Mesendoderm (in vitro differentiated cells): ENCODE data around the gene SHLD1.

Source experiments
- DNase-seq: peaks from one replicate; pipeline ENCODE4 v3.0.0; 2013
- H2AK5ac ChIP-seq: 2 replicates; pipeline ENCODE4 v1.6.1; 2013; ENCODE audit warnings: low read length, inconsistent platforms
- H2BK120ac ChIP-seq: 2 replicates; pipeline ENCODE4 v1.6.1; 2013; ENCODE audit warnings: low read depth, mild to moderate bottlenecking, low read length, moderate library complexity, mixed read lengths
- H2BK15ac ChIP-seq: replicated peaks from 2 replicates; pipeline ENCODE4 v1.6.1; 2013; ENCODE audit warnings: low read depth, mild to moderate bottlenecking, moderate library complexity
- H2BK5ac ChIP-seq: 2 replicates; pipeline ENCODE4 v1.6.1; 2013; ENCODE audit warnings: low read length, inconsistent platforms
- H3K18ac ChIP-seq: 2 replicates; pipeline ENCODE4 v1.6.1; 2013; ENCODE audit warnings: mild to moderate bottlenecking, low read length, mixed read lengths
- H3K23ac ChIP-seq: one replicate; pipeline ENCODE4 v1.6.1; 2013; ENCODE audit warnings: low read length
- H3K27ac ChIP-seq: 2 replicates; pipeline ENCODE4 v1.5.1; 2013; ENCODE audit warnings: low read depth, mild to moderate bottlenecking, inconsistent platforms, low read length, moderate library complexity
- H3K27me3 ChIP-seq: 2 replicates; pipeline ENCODE4 v1.6.1; 2013; ENCODE audit warnings: low read length, control low read depth, mild to moderate bottlenecking, inconsistent platforms; ENCODE audit not compliant: insufficient read depth, poor library complexity
- H3K36me3 ChIP-seq: 2 replicates; pipeline ENCODE4 v1.6.1; 2013; ENCODE audit warnings: low read length, inconsistent platforms; ENCODE audit not compliant: control insufficient read depth, insufficient read depth
- H3K4ac ChIP-seq: one replicate; pipeline ENCODE4 v1.6.1; 2013; ENCODE audit warnings: low read depth, mild to moderate bottlenecking, low read length, moderate library complexity
- H3K4me1 ChIP-seq: 2 replicates; pipeline ENCODE4 v1.6.1; 2013; ENCODE audit warnings: low read depth, low read length, inconsistent platforms; ENCODE audit not compliant: control insufficient read depth
- H3K4me2 ChIP-seq: 2 replicates; pipeline ENCODE4 v1.6.1; 2013; ENCODE audit warnings: low read length
- H3K4me3 ChIP-seq: 2 replicates; pipeline ENCODE4 v1.5.1; 2013; ENCODE audit warnings: mild to moderate bottlenecking, low read length
- H3K56ac ChIP-seq: one replicate; pipeline ENCODE4 v1.6.1; 2013; ENCODE audit warnings: low read length
- H3K79me1 ChIP-seq: 2 replicates; pipeline ENCODE4 v1.6.1; 2013; ENCODE audit warnings: low read length, inconsistent platforms
- H3K79me2 ChIP-seq: 2 replicates; pipeline ENCODE4 v1.6.1; 2013; ENCODE audit warnings: mild to moderate bottlenecking, low read length; ENCODE audit not compliant: control insufficient read depth, insufficient read depth
- H3K9ac ChIP-seq: 2 replicates; pipeline ENCODE4 v1.6.1; 2013; ENCODE audit warnings: low read length, inconsistent platforms
- H4K5ac ChIP-seq: one replicate; pipeline ENCODE4 v1.6.1; 2013; ENCODE audit warnings: low read length
- H4K8ac ChIP-seq: one replicate; pipeline ENCODE4 v1.6.1; 2013; ENCODE audit warnings: low read depth, mild to moderate bottlenecking, control low read depth, low read length, moderate library complexity
- WGBS: extraction: QIAGEN DNeasy Blood & Tissue Kit; methylation state at CpG from one replicate; pipeline ENCODE4 v1.1.7; 2013; ENCODE audit warnings: low lambda C conversion rate, missing lambda C conversion rate; ENCODE audit not compliant: insufficient coverage; ENCODE audit errors: extremely low coverage; 5-methylcytosine and 5-hydroxymethylcytosine counted together

SHLD1 gene

DNA sequence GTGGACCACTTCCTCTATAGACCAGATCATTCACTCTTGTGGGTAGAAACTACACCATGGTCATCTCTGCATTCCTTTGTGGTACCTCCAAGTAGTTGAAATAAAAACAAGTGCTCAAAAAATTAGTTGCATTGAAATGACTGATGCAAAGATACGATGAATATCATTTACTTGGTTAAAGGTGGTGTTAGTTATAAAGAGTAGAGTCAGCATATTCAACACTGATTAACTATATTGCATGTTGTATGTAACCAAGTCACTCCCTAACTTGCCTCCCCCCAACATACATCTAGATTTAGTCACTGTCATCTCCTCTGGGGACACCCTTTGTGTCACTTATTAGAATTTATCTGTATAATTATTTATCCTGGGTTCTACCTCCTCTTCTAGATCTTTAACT lies 77.7 kb downstream of the SHLD1 start:
- no peak overlapping the region for H4K5ac ChIP-seq
- no peak overlapping the region for H3K4ac ChIP-seq
- H3K27ac ChIP-seq: no peak overlapping the region
- H3K27me3 ChIP-seq: no peaks in the 10 kb centered on the region
- no peaks in the 10 kb centered on the region for H3K79me2 ChIP-seq
- H3K23ac ChIP-seq: no peak overlapping the region
- H2AK5ac ChIP-seq: no peak overlapping the region
- no peaks in the 10 kb centered on the region for H3K79me1 ChIP-seq
- H3K4me3 ChIP-seq: no peak overlapping the region
- H2BK120ac ChIP-seq: no peak overlapping the region
- no peak overlapping the region for H2BK15ac ChIP-seq
- no peak overlapping the region for H2BK5ac ChIP-seq
- no peak overlapping the region for H4K8ac ChIP-seq
- no peak overlapping the region for H3K18ac ChIP-seq
- no CpG with 5 or more reads among the region's 1 CpG for WGBS
- no peaks in the 10 kb centered on the region for H3K4me1 ChIP-seq
- H3K36me3 ChIP-seq: no peaks in the 10 kb centered on the region
- no peak overlapping the region for H3K9ac ChIP-seq
- no peak overlapping the region for H3K56ac ChIP-seq
- no peak for DNase-seq
- no peak overlapping the region for H3K4me2 ChIP-seq

GRCh38 chr20:5829241-5829809 lies 79.1 kb downstream of the SHLD1 start:
- no CpG with 5 or more reads among the region's 3 CpGs for WGBS
- Histone ChIP-seq H3K27ac (no peak overlapping the region), H3K9ac (no peak overlapping the region), H2BK5ac (no peak overlapping the region), H3K79me2 (no peaks in the 10 kb centered on the region), H4K5ac (no peak overlapping the region), H3K18ac (no peak overlapping the region), H3K23ac (no peak overlapping the region), H3K4me3 (no peak overlapping the region), H3K27me3 (no peaks in the 10 kb centered on the region), H4K8ac (no peak overlapping the region), H3K4me2 (no peak overlapping the region), H2AK5ac (no peak overlapping the region), H2BK15ac (no peak overlapping the region), H3K4me1 (no peaks in the 10 kb centered on the region), H3K79me1 (no peaks in the 10 kb centered on the region), H3K56ac (no peak overlapping the region), H3K36me3 (no peaks in the 10 kb centered on the region), H2BK120ac (no peak overlapping the region), H3K4ac (no peak overlapping the region)
- DNase-seq: no peak

GRCh38 chr20:5831539-5832237 lies 81.5 kb downstream of the SHLD1 start:
- H3K4me1 ChIP-seq: no peaks in the 10 kb centered on the region
- H2AK5ac ChIP-seq: no peak overlapping the region
- H3K56ac ChIP-seq: no peak overlapping the region
- H3K4me3 ChIP-seq: no peak overlapping the region
- no CpG with 5 or more reads among the region's 12 CpGs for WGBS
- H2BK15ac ChIP-seq: no peak overlapping the region
- no peak overlapping the region for H3K4me2 ChIP-seq
- no peak overlapping the region for H3K9ac ChIP-seq
- H3K36me3 ChIP-seq: no peaks in the 10 kb centered on the region
- DNase-seq: no peak
- H2BK120ac ChIP-seq: no peak overlapping the region
- H3K23ac ChIP-seq: no peak overlapping the region
- H4K8ac ChIP-seq: no peak overlapping the region
- no peak overlapping the region for H4K5ac ChIP-seq
- H3K18ac ChIP-seq: no peak overlapping the region
- no peaks in the 10 kb centered on the region for H3K27me3 ChIP-seq
- H3K27ac ChIP-seq: no peak overlapping the region
- no peaks in the 10 kb centered on the region for H3K79me2 ChIP-seq
- H2BK5ac ChIP-seq: no peak overlapping the region
- H3K79me1 ChIP-seq: no peaks in the 10 kb centered on the region
- H3K4ac ChIP-seq: no peak overlapping the region

- DNase-seq: no peak
- WGBS: no CpG with 5 or more reads among the region's 6 CpGs
- no peak overlapping the region for H2BK15ac ChIP-seq
- H3K79me2 ChIP-seq: no peaks in the 10 kb centered on the region
- H3K4me2 ChIP-seq: no peak overlapping the region
- no peak overlapping the region for H3K56ac ChIP-seq
- H4K5ac ChIP-seq: no peak overlapping the region
- no peak overlapping the region for H3K23ac ChIP-seq
- no peak overlapping the region for H3K4me3 ChIP-seq
- H3K18ac ChIP-seq: no peak overlapping the region
- no peak overlapping the region for H2BK5ac ChIP-seq
- no peak overlapping the region for H4K8ac ChIP-seq
- H3K4ac ChIP-seq: no peak overlapping the region
- no peaks in the 10 kb centered on the region for H3K36me3 ChIP-seq
- no peaks in the 10 kb centered on the region for H3K4me1 ChIP-seq
- H3K27me3 ChIP-seq: no peaks in the 10 kb centered on the region
- H2AK5ac ChIP-seq: no peak overlapping the region
- no peak overlapping the region for H3K27ac ChIP-seq
- H3K79me1 ChIP-seq: no peaks in the 10 kb centered on the region
- H2BK120ac ChIP-seq: no peak overlapping the region
- no peak overlapping the region for H3K9ac ChIP-seq
Observed at GRCh38 chr20:5833309-5833941, 83.2 kb downstream of the SHLD1 start.

DNA sequence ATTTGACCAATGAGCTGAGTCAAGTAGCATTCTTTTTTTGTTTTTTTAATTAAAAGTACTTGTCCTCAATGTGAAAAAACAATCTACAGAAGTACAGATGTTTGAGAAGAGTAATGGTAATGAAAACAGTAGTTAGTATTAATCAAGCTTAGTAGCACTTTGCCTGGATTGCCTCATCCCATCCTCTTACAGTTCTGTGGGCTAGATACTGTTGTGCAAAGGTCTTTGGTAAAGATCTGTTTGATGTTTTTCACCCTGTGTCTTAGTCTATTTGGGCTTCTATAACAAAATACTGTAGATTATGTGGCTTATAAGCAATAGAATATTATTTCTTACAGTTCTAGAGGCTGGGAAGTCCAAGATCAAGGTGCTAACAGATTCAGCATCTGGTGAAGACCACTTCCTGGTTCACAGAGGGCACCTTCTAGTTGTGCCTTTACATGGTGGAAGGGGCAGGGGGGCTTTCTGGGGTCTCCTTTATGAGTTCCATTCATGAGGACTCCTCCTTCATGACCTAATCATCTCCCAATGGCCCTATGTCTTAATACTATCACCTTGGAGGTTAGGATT lies 84.3 kb downstream of the SHLD1 start:
- H3K27me3 ChIP-seq: no peaks in the 10 kb centered on the region
- H3K4me3 ChIP-seq: no peak overlapping the region
- no peak overlapping the region for H3K4me2 ChIP-seq
- H3K79me1 ChIP-seq: no peaks in the 10 kb centered on the region
- H3K27ac ChIP-seq: no peak overlapping the region
- no peak overlapping the region for H2BK120ac ChIP-seq
- no peak overlapping the region for H3K18ac ChIP-seq
- no peak for DNase-seq
- no peaks in the 10 kb centered on the region for H3K79me2 ChIP-seq
- H2BK15ac ChIP-seq: no peak overlapping the region
- no peak overlapping the region for H3K23ac ChIP-seq
- H4K5ac ChIP-seq: no peak overlapping the region
- no peaks in the 10 kb centered on the region for H3K4me1 ChIP-seq
- H2BK5ac ChIP-seq: no peak overlapping the region
- H4K8ac ChIP-seq: no peak overlapping the region
- H3K9ac ChIP-seq: no peak overlapping the region
- no peak overlapping the region for H2AK5ac ChIP-seq
- H3K36me3 ChIP-seq: no peaks in the 10 kb centered on the region
- H3K4ac ChIP-seq: no peak overlapping the region
- H3K56ac ChIP-seq: no peak overlapping the region
